DMS114 treated with DMSO at 0.1 percent for 48 hours (cell line): ENCODE measurements around the gene PGS1.
"Not testable (repeated sequence)": the region's sequence is repeated elsewhere in the genome, so short reads cannot be mapped to it uniquely, and the experiment has no call there.

Source experiments
- DNase-seq: peaks from one replicate; lab custom pipeline; 2025; ENCODE audit not compliant: unreplicated experiment; lab: John Stamatoyannopoulos, UW

The PGS1 gene

DNA sequence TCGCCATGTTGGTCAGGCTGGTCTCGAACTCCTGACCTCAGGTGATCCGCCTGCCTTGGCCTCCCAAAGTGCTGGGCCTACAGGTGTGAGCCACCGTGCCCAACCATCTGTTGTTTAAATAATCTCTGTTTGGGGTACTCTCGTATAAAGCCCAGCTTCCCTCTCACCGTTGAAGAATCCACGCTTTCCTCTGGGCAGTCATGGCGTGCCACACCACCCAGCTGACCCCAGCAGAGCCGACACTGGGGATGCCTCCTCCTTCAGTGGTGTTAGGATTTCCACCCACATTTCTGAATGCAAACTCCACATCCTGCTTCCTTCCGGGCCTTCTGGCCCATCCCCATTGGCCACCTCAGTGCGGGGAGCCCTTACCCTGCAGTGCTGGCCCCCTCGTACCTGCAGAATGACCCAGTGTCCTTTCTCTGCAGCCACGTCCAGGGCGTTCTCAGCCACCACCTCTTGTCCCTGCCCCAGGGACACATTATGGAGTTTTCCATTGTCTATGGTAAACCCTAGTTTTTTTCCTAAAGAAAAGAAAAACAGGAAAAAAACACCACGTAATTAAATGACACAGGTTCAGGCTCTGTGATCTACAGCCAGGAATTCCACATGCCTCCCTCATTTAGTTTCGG is 60.4 kb downstream of the PGS1 start:
- no peak for DNase-seq

DNA sequence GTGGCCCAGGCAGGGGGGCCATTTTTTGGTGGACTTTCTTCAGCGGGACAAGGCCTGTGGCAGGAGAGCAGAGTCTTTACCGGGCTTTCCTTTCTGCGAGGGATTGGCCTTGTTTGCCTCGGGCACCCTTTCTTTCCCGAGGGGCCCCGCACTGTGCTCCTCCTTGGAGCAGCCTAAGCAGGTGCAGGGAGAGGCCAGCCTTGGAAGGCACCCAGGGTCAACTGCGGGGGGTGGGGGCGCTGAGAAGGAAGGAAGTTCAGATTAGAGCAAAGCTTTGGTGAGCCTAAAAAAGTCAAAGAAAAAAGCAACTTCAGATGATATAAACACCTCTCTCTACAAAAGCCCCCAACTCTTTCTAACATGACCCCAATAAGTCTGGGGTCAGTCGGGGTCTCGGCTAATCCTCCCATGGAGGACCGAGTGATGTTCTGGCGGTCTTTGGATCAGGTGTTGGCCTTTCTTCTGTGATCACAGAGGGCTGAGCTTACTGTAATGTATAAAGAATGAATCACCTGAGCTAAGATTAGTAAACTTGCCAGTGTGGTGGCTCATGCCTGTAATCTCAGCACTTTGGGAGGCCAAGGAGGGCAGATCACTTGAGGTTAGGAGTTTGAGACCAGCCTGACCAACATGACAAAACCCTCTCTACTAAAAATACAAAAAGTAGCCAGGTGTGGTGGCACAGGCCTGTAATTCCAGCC is 63.0 kb downstream of the PGS1 start:
- no peak for DNase-seq

- no peak for DNase-seq
Observed at GRCh38 chr17:78442648-78443218, 64.3 kb downstream of the PGS1 start.

DNA sequence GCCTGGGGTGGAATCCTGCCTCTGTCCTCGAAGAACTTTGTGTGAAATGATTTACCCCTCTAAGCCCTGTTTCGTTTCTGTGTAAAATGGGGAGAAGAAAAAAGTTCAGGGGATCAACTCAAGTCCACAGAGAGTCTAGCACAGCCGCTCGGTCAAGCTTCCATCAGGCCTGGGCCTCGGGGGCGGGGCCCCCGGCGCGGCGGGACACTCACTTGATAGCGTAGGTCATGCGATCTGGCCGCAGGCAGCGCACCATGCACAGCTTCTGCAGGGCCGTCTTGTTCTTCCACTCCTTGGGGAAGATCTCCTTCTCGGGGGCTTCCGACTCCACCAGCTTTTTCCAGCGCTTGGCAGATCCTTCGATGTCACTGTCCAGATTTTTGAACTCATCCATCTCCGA is 65.9 kb downstream of the PGS1 start:
- no peak for DNase-seq

DNA sequence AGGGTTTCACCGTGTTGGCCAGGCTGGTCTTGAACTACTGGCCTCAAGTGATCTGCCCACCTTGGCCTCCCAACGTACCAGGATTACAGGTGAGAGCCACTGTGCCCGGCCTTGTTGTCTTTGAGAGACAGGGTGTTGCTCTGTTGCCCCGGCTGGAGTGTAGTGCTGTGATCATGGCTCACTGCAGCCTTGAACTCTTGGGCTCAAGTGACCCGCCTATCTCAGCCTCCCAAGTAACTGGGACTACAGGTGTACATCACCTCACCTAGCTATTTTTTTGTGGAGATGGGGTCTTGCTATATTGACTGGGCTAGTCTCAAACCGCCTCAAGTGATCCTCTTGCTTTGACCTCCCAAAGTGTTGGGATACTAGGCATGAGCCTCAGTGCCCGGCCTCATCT is 68.4 kb downstream of the PGS1 start:
- DNase-seq: no peak

GRCh38 chr17:78448356-78448993 is 70.0 kb downstream of the PGS1 start:
- no peak for DNase-seq

DNA sequence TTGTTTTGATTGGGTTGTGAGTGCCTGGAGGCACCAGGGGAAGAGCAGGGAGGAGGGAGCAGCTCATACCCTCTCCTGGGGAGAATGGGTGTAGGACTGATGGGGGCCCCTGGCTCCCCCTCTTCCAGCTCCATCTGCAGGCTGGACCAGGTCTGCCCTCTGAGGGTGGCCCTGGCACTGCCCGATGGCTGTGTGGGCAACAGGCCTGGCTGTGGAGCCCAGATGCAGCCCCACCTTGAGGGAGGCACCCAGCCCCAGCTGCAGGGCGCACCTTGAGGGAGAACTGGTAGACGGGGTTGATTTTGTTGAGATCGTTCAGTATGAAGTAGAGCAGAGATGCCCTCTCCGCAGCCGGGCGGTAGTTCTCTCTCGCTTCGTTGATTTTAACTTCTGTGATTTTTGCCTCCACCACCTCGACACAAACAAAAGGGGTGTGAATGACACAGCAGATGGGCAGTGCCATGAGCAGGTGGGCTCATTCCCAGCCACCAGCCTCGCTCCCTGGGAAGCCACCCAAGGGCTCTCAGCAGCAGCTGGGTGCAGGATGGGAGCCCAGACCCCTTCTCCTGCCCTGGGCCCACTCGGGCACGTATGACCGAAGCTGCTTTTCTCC is 71.6 kb downstream of the PGS1 start:
- no peak for DNase-seq

GRCh38 chr17:78450696-78451345 is 72.4 kb downstream of the PGS1 start:
- no peak for DNase-seq

DNA sequence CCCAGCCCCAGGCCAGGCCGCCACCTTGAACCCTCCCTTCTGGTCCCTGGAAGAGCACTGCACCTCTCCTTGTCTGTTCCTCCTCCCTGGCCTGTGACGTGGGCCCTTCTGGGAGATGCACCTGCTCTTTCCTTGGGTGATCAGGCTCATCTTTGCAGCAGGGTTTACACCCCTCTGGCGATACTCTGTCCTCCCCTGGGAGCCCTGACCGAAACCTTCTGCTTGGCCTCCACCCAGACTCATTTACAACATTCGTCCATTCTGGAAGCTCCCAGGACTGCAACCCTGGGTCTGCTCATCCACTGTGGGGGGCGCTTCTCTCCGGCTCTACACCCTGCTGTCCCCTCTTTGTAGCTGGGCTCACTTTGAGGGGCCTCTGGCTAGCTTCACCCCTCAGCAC is 73.3 kb downstream of the PGS1 start:
- no peak for DNase-seq

- DNase-seq: no peak
Observed at GRCh38 chr17:78454346-78454745, 75.9 kb downstream of the PGS1 start.

DNA sequence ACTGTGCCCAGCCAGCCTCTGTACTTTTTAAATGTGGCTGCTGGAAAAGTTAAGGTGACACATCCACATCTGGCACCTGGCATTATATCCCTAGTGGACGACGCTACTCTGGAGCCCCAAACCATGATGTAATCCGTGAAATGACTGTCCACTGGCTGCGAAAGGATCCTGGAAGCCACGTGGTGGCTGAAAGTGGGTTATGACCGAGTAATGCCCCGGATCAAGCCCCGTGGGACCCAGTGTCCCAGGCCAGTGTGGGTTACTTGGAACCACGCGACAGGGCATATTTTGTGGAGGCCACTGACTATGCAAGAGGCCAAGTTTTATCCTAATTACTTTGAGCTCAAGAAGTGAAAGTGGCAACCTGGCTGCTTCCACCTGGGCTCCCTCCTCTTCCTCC is 79.6 kb downstream of the PGS1 start:
- DNase-seq: no peak

- no peak for DNase-seq
Observed at GRCh38 chr17:78458736-78459335, 80.4 kb downstream of the PGS1 start.

DNA sequence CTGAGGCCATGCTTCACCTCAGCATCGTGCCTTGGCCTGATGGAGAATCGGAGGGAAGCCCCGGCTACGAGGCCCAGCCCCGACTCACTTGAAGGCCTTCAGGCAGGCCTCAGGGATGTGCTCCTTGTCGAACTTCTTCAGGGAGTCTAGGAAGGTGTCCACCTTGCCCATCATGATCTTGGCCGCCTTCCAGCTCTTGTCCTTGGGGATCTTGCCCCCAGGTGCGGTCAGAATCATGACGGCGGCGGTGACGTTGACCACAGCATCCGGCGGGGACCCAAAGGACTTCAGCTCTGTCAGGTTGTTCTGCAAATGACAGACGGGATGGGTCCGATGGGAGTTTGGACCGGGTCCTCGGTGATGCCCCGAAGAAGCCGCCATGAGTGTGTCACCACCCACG is 81.2 kb downstream of the PGS1 start:
- DNase-seq: no peak

GRCh38 chr17:78460176-78460675 is 81.8 kb downstream of the PGS1 start:
- no peak for DNase-seq

GRCh38 chr17:78460951-78461798 is 82.7 kb downstream of the PGS1 start:
- no peak for DNase-seq

DNA sequence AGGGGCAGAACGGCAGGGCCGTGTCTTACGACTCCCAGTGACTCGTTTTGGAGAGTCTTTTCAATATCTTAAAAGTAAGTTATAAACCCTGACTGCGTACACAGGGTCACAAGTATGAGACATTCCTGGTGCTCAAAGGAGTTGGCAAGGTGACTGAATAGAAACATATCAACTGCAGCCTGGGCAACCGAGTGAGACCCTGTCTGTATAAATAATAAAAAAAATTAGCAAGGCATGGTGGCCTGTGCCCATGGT is 83.3 kb downstream of the PGS1 start:
- no peak for DNase-seq

GRCh38 chr17:78462148-78462547 is 83.7 kb downstream of the PGS1 start:
- DNase-seq: no peak

DNA sequence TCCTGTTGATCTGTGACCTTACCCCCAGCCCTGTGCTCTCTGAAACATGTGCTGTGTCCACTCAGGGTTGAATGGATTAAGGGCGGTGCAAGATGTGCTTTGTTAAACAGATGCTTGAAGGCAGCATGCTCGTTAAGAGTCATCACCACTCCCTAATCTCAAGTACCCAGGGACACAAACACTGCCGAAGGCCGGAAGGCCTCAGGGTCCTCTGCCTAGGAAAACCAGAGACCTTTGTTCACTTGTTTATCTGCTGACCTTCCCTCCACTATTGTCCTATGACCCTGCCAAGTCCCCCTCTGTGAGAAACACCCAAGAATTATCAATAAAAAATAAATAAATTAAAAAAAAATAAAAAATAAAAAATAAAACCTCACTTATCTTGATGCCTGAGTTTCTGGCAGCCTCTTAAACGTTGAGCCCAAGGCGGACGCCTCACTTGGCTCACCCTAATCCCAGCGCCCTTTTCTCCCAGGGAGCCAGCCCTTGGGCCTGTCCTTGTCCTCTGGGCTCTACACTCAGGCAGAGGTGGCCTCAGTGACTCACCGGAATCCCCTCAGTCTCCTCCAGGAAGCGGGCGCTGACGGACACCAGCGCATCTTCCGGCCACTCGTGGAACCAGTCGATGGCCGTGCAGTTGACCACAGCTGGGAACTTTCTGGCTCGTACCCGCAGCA is 87.8 kb downstream of the PGS1 start:
- not testable (repeated sequence) for DNase-seq
